MM.1S (cell line): ENCODE data around the gene SCP2.

Experiments
- EZH2phosphoT487 ChIP-seq: fragments of 300-600 bp; sonication (generic); IDR thresholded peaks from 2 replicates; pipeline ENCODE4 v1.6.1; 2018; ENCODE audit warnings: antibody characterized with exemption, low read length
- TF ChIP-seq, protein P1 (sequence below): fragments of 300-600 bp; sonication (generic); IDR thresholded peaks from 2 replicates; pipeline ENCODE4 v1.5.1; 2016; ENCODE audit warnings: antibody characterized with exemption, low read length, mixed read lengths

- TF ChIP-seq, protein P1, sequence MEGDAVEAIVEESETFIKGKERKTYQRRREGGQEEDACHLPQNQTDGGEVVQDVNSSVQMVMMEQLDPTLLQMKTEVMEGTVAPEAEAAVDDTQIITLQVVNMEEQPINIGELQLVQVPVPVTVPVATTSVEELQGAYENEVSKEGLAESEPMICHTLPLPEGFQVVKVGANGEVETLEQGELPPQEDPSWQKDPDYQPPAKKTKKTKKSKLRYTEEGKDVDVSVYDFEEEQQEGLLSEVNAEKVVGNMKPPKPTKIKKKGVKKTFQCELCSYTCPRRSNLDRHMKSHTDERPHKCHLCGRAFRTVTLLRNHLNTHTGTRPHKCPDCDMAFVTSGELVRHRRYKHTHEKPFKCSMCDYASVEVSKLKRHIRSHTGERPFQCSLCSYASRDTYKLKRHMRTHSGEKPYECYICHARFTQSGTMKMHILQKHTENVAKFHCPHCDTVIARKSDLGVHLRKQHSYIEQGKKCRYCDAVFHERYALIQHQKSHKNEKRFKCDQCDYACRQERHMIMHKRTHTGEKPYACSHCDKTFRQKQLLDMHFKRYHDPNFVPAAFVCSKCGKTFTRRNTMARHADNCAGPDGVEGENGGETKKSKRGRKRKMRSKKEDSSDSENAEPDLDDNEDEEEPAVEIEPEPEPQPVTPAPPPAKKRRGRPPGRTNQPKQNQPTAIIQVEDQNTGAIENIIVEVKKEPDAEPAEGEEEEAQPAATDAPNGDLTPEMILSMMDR = no peak
- TF ChIP-seq EZH2phosphoT487 = no peak
These were observed 10.5 kb downstream of the SCP2 start for GRCh38 chr1:52937433-52938182.
